H1 (cell line): ENCODE results near the gene RAB3GAP1. TPM values are rescaled to one million over a fixed set of nuclear protein-coding genes. Genes with fewer than 3 reads are reported as not detected.

Experiments used
- CTCF ChIA-PET: fragments of 300-600 bp; sonication (Branson Sonifier 250); formaldehyde crosslinking; loops from one replicate; lab custom pipeline; 2021; ENCODE audit not compliant: partially characterized antibody; lab: Charles Lee
- POLR2A ChIA-PET: fragments of 300-600 bp; sonication (Branson Sonifier 250); formaldehyde crosslinking; loops from one replicate; lab custom pipeline; 2021; ENCODE audit warnings: inconsistent platforms; ENCODE audit not compliant: partially characterized antibody; lab: Charles Lee
- DNase-seq, 2 experiments: peaks; one replicate each; pipeline versions ENCODE4 v3.0.0 to v3.0.0-alpha.2; 2010 to 2022; ENCODE audit warnings: low spot score in 2 of 2, low read depth in 1 of 2, mixed read lengths in 1 of 2
- FAIRE-seq: peaks from 2 replicates; lab custom pipeline; 2011; peaks lifted over from hg19 to GRCh38; lab: Jason Lieb, UNC
- H2AFZ ChIP-seq: 2 replicates; pipeline ENCODE4 v1.8.1; 2012; ENCODE audit warnings: low read length, inconsistent platforms
- H2AK5ac ChIP-seq: 2 replicates; pipeline ENCODE4 v1.6.1; 2013; ENCODE audit warnings: low read depth, low read length
- H2BK120ac ChIP-seq: replicated peaks from 2 replicates; pipeline ENCODE3; 2013; ENCODE audit warnings: low read depth, low read length, inconsistent platforms
- H2BK12ac ChIP-seq: 2 replicates; pipeline ENCODE4 v1.6.1; 2013; ENCODE audit warnings: low read depth, low read length
- H2BK15ac ChIP-seq: 2 replicates; pipeline ENCODE4 v1.6.1; 2013; ENCODE audit warnings: low read length
- H2BK20ac ChIP-seq: 2 replicates; pipeline ENCODE4 v1.6.1; 2013; ENCODE audit warnings: low read length
- H2BK5ac ChIP-seq: 2 replicates; pipeline ENCODE4 v1.6.1; 2013; ENCODE audit warnings: low read depth, low read length
- H3K14ac ChIP-seq: 2 replicates; pipeline ENCODE4 v1.6.1; 2013; ENCODE audit warnings: inconsistent platforms; ENCODE audit not compliant: insufficient read length
- H3K18ac ChIP-seq: 2 replicates; pipeline ENCODE4 v1.6.1; 2013; ENCODE audit warnings: low read length; ENCODE audit errors: extremely low read depth
- H3K23ac ChIP-seq: 2 replicates; pipeline ENCODE4 v1.6.1; 2013; ENCODE audit warnings: inconsistent platforms; ENCODE audit not compliant: insufficient read length
- H3K23me2 ChIP-seq: 2 replicates; pipeline ENCODE4 v1.6.1; 2013; ENCODE audit warnings: low read depth, low read length
- H3K27ac ChIP-seq: 2 replicates; pipeline ENCODE4 v1.6.1; 2011; ENCODE audit warnings: low read depth, low read length, inconsistent platforms
- H3K27me3 ChIP-seq, 4 experiments: replicated peaks in 1 of 4; 1 replicate in 1 of 4; 2 replicates in 3 of 4; pipeline versions ENCODE4 v1.6.1 to v1.8.1; 2011 to 2013; ENCODE audit warnings: low read length in 3 of 4, mild to moderate bottlenecking in 3 of 4, inconsistent platforms in 2 of 4, mixed read lengths in 2 of 4, moderate library complexity in 1 of 4; ENCODE audit not compliant: control insufficient read depth in 3 of 4, insufficient read depth in 3 of 4; ENCODE audit errors: extremely low read depth in 1 of 4
- H3K36me3 ChIP-seq, 4 experiments: 2 replicates each; pipeline versions ENCODE4 v1.6.1 to v1.8.1; 2011 to 2013; ENCODE audit warnings: mild to moderate bottlenecking in 4 of 4, low read length in 3 of 4, moderate library complexity in 2 of 4, control low read depth in 1 of 4, inconsistent platforms in 1 of 4; ENCODE audit not compliant: insufficient read depth in 4 of 4, control insufficient read depth in 2 of 4
- H3K4ac ChIP-seq: replicated peaks from 2 replicates; pipeline ENCODE3; 2013; ENCODE audit warnings: low read length, low read depth, mixed read lengths, inconsistent platforms; ENCODE audit not compliant: insufficient read length
- H3K4me1 ChIP-seq, 4 experiments: replicated peaks in 1 of 4; 1 replicate in 1 of 4; 2 replicates in 3 of 4; pipeline versions ENCODE4 v1.6.1 to v1.8.1; 2011 to 2013; ENCODE audit warnings: low read length in 3 of 4, inconsistent platforms in 2 of 4, mixed read lengths in 1 of 4; ENCODE audit not compliant: insufficient read depth in 4 of 4, control insufficient read depth in 3 of 4
- H3K4me2 ChIP-seq, 2 experiments: 2 replicates each; pipeline versions ENCODE4 v1.6.1 to v1.8.1; 2011 to 2013; ENCODE audit warnings: low read depth in 2 of 2, low read length in 2 of 2, control low read depth in 1 of 2, inconsistent platforms in 1 of 2, mild to moderate bottlenecking in 1 of 2; ENCODE audit not compliant: insufficient read depth in 1 of 2
- H3K4me3 ChIP-seq, 4 experiments: fragments of 200-600, 300-600 bp in 1 of 4; sonication (generic), shearing (Covaris generic), sonication (Bioruptor Twin) in 1 of 4; 2 replicates each; pipeline versions ENCODE4 v1.5.1 to v1.8.1; 2011 to 2016; ENCODE audit warnings: low read length in 4 of 4, low read depth in 3 of 4, control low read depth in 2 of 4, inconsistent platforms in 2 of 4, mild to moderate bottlenecking in 2 of 4, mixed read lengths in 1 of 4, moderate library complexity in 1 of 4; ENCODE audit not compliant: insufficient read depth in 2 of 4; ENCODE audit errors: extremely low read depth in 1 of 4
- H3K56ac ChIP-seq: replicated peaks from 2 replicates; pipeline ENCODE3; 2013; ENCODE audit warnings: low read depth, mild to moderate bottlenecking, mixed read lengths, low read length, inconsistent platforms; ENCODE audit not compliant: insufficient read length
- H3K79me1 ChIP-seq: 2 replicates; pipeline ENCODE4 v1.6.1; 2013; ENCODE audit warnings: low read depth, low read length, control low read depth
- H3K79me2 ChIP-seq, 2 experiments: 2 replicates each; pipeline versions ENCODE4 v1.6.1 to v1.8.1; 2012 to 2013; ENCODE audit warnings: low read length in 2 of 2, mild to moderate bottlenecking in 2 of 2, inconsistent platforms in 1 of 2; ENCODE audit not compliant: insufficient read depth in 2 of 2, control insufficient read depth in 1 of 2
- H3K9ac ChIP-seq, 4 experiments: replicated peaks in 1 of 4; 1 replicate in 1 of 4; 2 replicates in 3 of 4; pipeline versions ENCODE4 v1.6.1 to v1.8.1; 2011 to 2013; ENCODE audit warnings: low read depth in 3 of 4, low read length in 3 of 4, control low read depth in 2 of 4, mild to moderate bottlenecking in 2 of 4, moderate library complexity in 2 of 4, inconsistent platforms in 1 of 4; ENCODE audit errors: extremely low read depth in 1 of 4
- H3K9me3 ChIP-seq, 2 experiments: 2 replicates each; pipeline versions ENCODE4 v1.6.1 to v1.8.1; 2012 to 2013; ENCODE audit warnings: mild to moderate bottlenecking in 2 of 2, moderate library complexity in 2 of 2, control low read depth in 1 of 2, inconsistent platforms in 1 of 2, low read depth in 1 of 2, low read length in 1 of 2, mixed read lengths in 1 of 2; ENCODE audit not compliant: insufficient read depth in 2 of 2
- H4K20me1 ChIP-seq, 2 experiments: replicated peaks in 1 of 2; 2 replicates each; pipeline versions ENCODE3 to v1.8.1; 2011 to 2013; ENCODE audit warnings: inconsistent platforms in 2 of 2, low read length in 2 of 2, mild to moderate bottlenecking in 1 of 2; ENCODE audit not compliant: insufficient read depth in 2 of 2, control insufficient read depth in 1 of 2
- H4K5ac ChIP-seq: 2 replicates; pipeline ENCODE4 v1.6.1; 2013; ENCODE audit warnings: low read length, low read depth, mixed read lengths, inconsistent platforms; ENCODE audit not compliant: insufficient read length
- H4K8ac ChIP-seq: 2 replicates; pipeline ENCODE4 v1.8.0; 2013; ENCODE audit warnings: mild to moderate bottlenecking, moderate library complexity, low read length, inconsistent platforms; ENCODE audit not compliant: insufficient read depth; ENCODE audit errors: extremely low read depth
- H4K91ac ChIP-seq: replicated peaks from 2 replicates; pipeline ENCODE3; 2013; ENCODE audit warnings: low read length, mixed read lengths, inconsistent platforms; ENCODE audit not compliant: insufficient read length
- KDM1A ChIP-seq: fragments of 200-600, 300-600 bp; sonication (generic); IDR thresholded peaks from 2 replicates; pipeline ENCODE4 v1.7.1; 2016; ENCODE audit warnings: mild to moderate bottlenecking, low read length, borderline replicate concordance
- WGBS, 2 experiments: shearing (Covaris generic) in 1 of 2; methylation state at CpG; one replicate each; pipeline versions ENCODE4 v1.1.6 to v1.1.7; 2013 to 2015; ENCODE audit warnings: low lambda C conversion rate in 2 of 2, mixed read lengths in 2 of 2, inconsistent platforms in 1 of 2, low coverage in 1 of 2, missing lambda C conversion rate in 1 of 2; ENCODE audit not compliant: insufficient replicate concordance in 2 of 2, insufficient coverage in 1 of 2, insufficient read length in 1 of 2; ENCODE audit errors: extremely low coverage in 1 of 2, missing lambda C conversion rate in 1 of 2; 5-methylcytosine and 5-hydroxymethylcytosine counted together
- polyA plus RNA-seq, 7 experiments: library from polyadenylated mRNA; depleted of rRNA in 3 of 7; stranded (reverse) in 5 of 7; unstranded in 2 of 7; fragments of >200 nt in 5 of 7; fragments of 200-250 nt in 2 of 7; gene quantifications; 1 replicate in 5 of 7; 2 replicates in 1 of 7; 4 replicates in 1 of 7; pipeline versions ENCODE4 v1.2.1 to v1.2.3, GENCODE V29; 2011 to 2013; ENCODE audit warnings: missing spikeins in 2 of 7, mixed read lengths in 2 of 7
- total RNA-seq: library from RNA; stranded (reverse); fragmentation: NEBNext Ultra II Directional; extraction: Animal tissue kit (Norgen Biotek cat#: 25700); gene quantifications from 2 replicates; pipeline ENCODE4 v1.2.1, GENCODE V29; 2021

The RAB3GAP1 gene
- total and polyA plus RNA-seq, 2 of the 8 experiments (the other 6 are each of a cell fraction or from before 2014, with no cell fraction given), result 9.8 to 28.6 TPM

DNA sequence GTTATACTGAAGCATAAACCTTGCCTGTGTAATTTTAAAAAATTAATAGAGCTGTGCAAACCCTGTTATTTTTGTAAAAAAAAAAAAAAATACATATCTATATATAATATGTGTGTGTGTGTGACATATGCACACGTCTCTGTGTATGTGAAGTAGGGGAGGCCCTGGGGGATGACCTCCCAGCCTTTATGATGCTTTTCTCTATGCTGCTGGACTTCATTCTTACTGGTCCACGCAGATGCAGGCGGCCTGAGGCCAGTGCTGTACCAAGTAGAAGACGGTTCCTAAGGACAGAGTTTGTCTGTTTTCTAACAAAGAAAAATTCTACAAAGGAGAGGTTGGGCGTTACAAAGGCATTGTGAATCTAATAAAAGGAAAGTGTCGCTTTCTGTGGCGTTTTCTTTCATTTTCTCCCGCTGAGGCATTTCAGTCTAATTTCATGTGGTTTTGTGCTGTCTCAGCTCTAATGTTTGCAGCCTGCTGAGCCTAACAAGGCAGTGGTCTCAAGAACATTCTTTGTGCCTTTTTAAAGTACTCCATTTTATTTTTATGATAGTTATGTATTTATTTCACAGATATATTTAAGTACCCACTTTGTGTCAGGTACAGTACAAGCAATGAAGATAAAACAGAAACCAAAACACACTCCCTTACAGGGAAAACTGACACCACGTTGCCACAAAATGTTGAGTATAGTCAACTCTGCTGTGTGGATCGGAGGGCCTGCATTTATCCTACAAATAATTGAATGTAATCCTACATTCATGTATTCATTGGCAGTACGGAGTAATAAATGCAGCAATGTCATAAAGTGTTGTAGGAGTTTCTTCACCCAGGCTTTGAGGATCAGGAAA lies 118.0 kb downstream of the RAB3GAP1 start:
- Histone ChIP-seq H4K20me1 (no peaks in the 10 kb centered on the region), H3K27ac (no peak overlapping the region), H3K23me2 (no peaks in the 10 kb centered on the region), H2BK15ac (no peak overlapping the region), H2BK20ac (no peak overlapping the region), H2BK5ac (no peak overlapping the region), H3K14ac (no peak overlapping the region), H4K91ac (no peak overlapping the region), H3K79me2 (no peaks in the 10 kb centered on the region), H4K8ac (no peak overlapping the region), H2AK5ac (no peak overlapping the region), H2AFZ (no peak overlapping the region), H3K23ac (no peak overlapping the region), H3K4ac (no peak overlapping the region), H2BK120ac (no peak overlapping the region), H3K36me3 (peaks cover 6 to 36% (median 15%) of the 10 kb centered on the region in 4 experiments; a peak in 7 of 8 replicates), H3K4me2 (no peak overlapping the region), H3K4me3 (no peak overlapping the region), H3K4me1 (peaks cover 0 to 3% (median 0%) of the 10 kb centered on the region in 4 experiments; a peak in 1 of 7 replicates), H4K5ac (no peak overlapping the region), H3K27me3 (no peaks in the 10 kb centered on the region), H3K56ac (no peak overlapping the region), H3K79me1 (no peaks in the 10 kb centered on the region), H3K18ac (no peak overlapping the region), H3K9ac (no peak overlapping the region), H3K9me3 (no peaks in the 10 kb centered on the region), H2BK12ac (no peak overlapping the region)
- 95% methylated on average over 11 of the region's 11 CpGs; no CpG with 5 or more reads in 1 of the 2 experiments for WGBS, 2 experiments
- DNase-seq (no peak), FAIRE-seq (no peak)
- CTCF ChIA-PET, result interaction anchor here (0.7 kb wide), 1 partner anchor 218 kb away, joined by 4 read pairs; no protein-coding TSS in a partner anchor
- no peak for TF ChIP-seq KDM1A
- POLR2A ChIA-PET, result no interaction called here
